Keratinocyte (primary cell): ENCODE results near the gene EPSTI1. TPM values are rescaled to one million over a fixed set of nuclear protein-coding genes. Genes with fewer than 3 reads are reported as not detected.
A peak's percentile ranks its signal among the peaks of the same experiment; 100 is the strongest.

Experiments used
- DNase-seq: peaks from one replicate; pipeline ENCODE4 v3.0.0-alpha.2; 2011; ENCODE audit warnings: low read depth, missing footprints, low spot score
- FAIRE-seq: peaks from 2 replicates; lab custom pipeline; 2011; peaks lifted over from hg19 to GRCh38; lab: Jason Lieb, UNC
- H2AFZ ChIP-seq: 2 replicates; pipeline ENCODE4 v1.6.0; 2012; ENCODE audit warnings: low read length, control low read depth, inconsistent platforms; ENCODE audit not compliant: control insufficient read depth
- H3K27ac ChIP-seq: 2 replicates; pipeline ENCODE4 v1.5.1; 2011; ENCODE audit warnings: low read length; ENCODE audit not compliant: control insufficient read depth, insufficient read depth
- H3K27me3 ChIP-seq: 3 replicates; pipeline ENCODE4 v1.6.0; 2011; ENCODE audit warnings: low read length; ENCODE audit not compliant: control insufficient read depth, insufficient read depth; ENCODE audit errors: extremely low read depth
- H3K36me3 ChIP-seq, 2 experiments: 2 replicates in 1 of 2; 3 replicates in 1 of 2; pipeline ENCODE4 v1.5.1; 2011; ENCODE audit warnings: low read length in 2 of 2, mild to moderate bottlenecking in 1 of 2; ENCODE audit not compliant: control insufficient read depth in 2 of 2, insufficient read depth in 2 of 2; ENCODE audit errors: extremely low read depth in 1 of 2
- H3K4me1 ChIP-seq: 3 replicates; pipeline ENCODE4 v1.5.1; 2011; ENCODE audit warnings: low read length; ENCODE audit not compliant: control insufficient read depth, insufficient read depth; ENCODE audit errors: extremely low read depth
- H3K4me2 ChIP-seq: 3 replicates; pipeline ENCODE4 v1.6.0; 2011; ENCODE audit warnings: low read depth, low read length; ENCODE audit not compliant: control insufficient read depth, insufficient read depth; ENCODE audit errors: extremely low read depth
- H3K4me3 ChIP-seq, 3 experiments: fragments of 200-600 bp in 1 of 3; sonication (generic) in 1 of 3; 2 replicates in 2 of 3; 3 replicates in 1 of 3; pipeline ENCODE4 v1.5.1; 2011 to 2016; ENCODE audit warnings: low read length in 3 of 3, mild to moderate bottlenecking in 3 of 3, control low read depth in 2 of 3, inconsistent platforms in 1 of 3, low read depth in 1 of 3, mixed read lengths in 1 of 3, mixed run types in 1 of 3, moderate library complexity in 1 of 3; ENCODE audit not compliant: control insufficient read depth in 2 of 3, insufficient read depth in 2 of 3; ENCODE audit errors: extremely low read depth in 1 of 3
- H3K79me2 ChIP-seq: 2 replicates; pipeline ENCODE4 v1.6.0; 2012; ENCODE audit warnings: low read length; ENCODE audit not compliant: control insufficient read depth, insufficient read depth
- H3K9ac ChIP-seq: 3 replicates; pipeline ENCODE4 v1.6.0; 2011; ENCODE audit warnings: low read length; ENCODE audit not compliant: control insufficient read depth, insufficient read depth; ENCODE audit errors: extremely low read depth
- H3K9me1 ChIP-seq: 3 replicates; pipeline ENCODE4 v1.6.0; 2011; ENCODE audit warnings: low read length; ENCODE audit not compliant: control insufficient read depth, insufficient read depth; ENCODE audit errors: extremely low read depth
- H3K9me3 ChIP-seq: 2 replicates; pipeline ENCODE4 v1.5.1; 2012; ENCODE audit warnings: low read depth, low read length; ENCODE audit not compliant: control insufficient read depth
- H4K20me1 ChIP-seq: 3 replicates; pipeline ENCODE4 v1.6.0; 2011; ENCODE audit warnings: low read length; ENCODE audit not compliant: control insufficient read depth, insufficient read depth; ENCODE audit errors: extremely low read depth
- CTCF ChIP-seq, 3 experiments: IDR thresholded peaks in 1 of 3; conservative IDR thresholded peaks in 1 of 3; optimal IDR thresholded peaks in 1 of 3; 2 replicates in 2 of 3; 3 replicates in 1 of 3; pipeline versions ENCODE3 to v1.5.1; 2011; ENCODE audit warnings: low read length in 3 of 3, mild to moderate bottlenecking in 3 of 3, moderate library complexity in 2 of 3, control low read depth in 1 of 3, inconsistent platforms in 1 of 3; ENCODE audit not compliant: insufficient read depth in 2 of 3; ENCODE audit errors: extremely low read depth in 1 of 3
- EZH2 ChIP-seq: IDR thresholded peaks from one replicate; pipeline ENCODE4 v1.6.1; 2012; ENCODE audit warnings: inconsistent platforms, mild to moderate bottlenecking, low read length, moderate library complexity
- dilution Hi-C: fragments of 300-500 bp; cut with MboI; formaldehyde crosslinking; loops from one replicate; pipeline ENCODE4 v1.7.0; 2020; ENCODE audit warnings: low sequenced_read_pairs; ENCODE audit not compliant: extremely low pct_ligation_motif_present
- polyA plus RNA-seq, 5 experiments: library from polyadenylated mRNA; depleted of rRNA in 3 of 5; stranded (reverse) in 3 of 5; stranded (forward) in 1 of 5; unstranded in 1 of 5; fragments of >200 nt; gene quantifications; 1 replicate in 1 of 5; 2 replicates in 3 of 5; 3 replicates in 1 of 5; pipeline versions ENCODE4 v1.2.1 to v1.2.3, GENCODE V29; 2011 to 2012; ENCODE audit warnings: missing spikeins in 2 of 5, low read depth in 1 of 5, low replicate concordance in 1 of 5

Gene EPSTI1
- polyA plus RNA-seq, 1 donor (not counting 4 experiments of a cell fraction or from before 2014, with no cell fraction given), result 13.0 TPM

GRCh38 chr13:43008596-43008995, 16.6 kb upstream of the EPSTI1 start:
- Histone ChIP-seq H3K27ac (no peak overlapping the region), H3K79me2 (no peaks in the 10 kb centered on the region), H3K9ac (no peak overlapping the region), H2AFZ (no peak overlapping the region), H3K9me3 (no peaks in the 10 kb centered on the region), H3K4me1 (peaks cover 38% of the 10 kb centered on the region), H3K27me3 (no peaks in the 10 kb centered on the region), H3K36me3 (no peaks in the 10 kb centered on the region), H3K4me2 (no peak overlapping the region), H3K4me3 (no peak overlapping the region), H4K20me1 (no peaks in the 10 kb centered on the region), H3K9me1 (no peaks in the 10 kb centered on the region)
- dilution Hi-C loops, result no loop called here
- FAIRE-seq (no peak), DNase-seq (no peak)
- TF ChIP-seq EZH2 (no peak), CTCF (optimal IDR thresholded peaks at IDR 0.05 in 1 of 3, IDR thresholded peaks at IDR 0.05 in 1 of 3, conservative IDR thresholded peaks at IDR 0.05 in 1 of 3; ENCODE audit: extremely low read depth in 1 of 3, insufficient read depth in 2 of 3, low read length in 3 of 3) (no peak)

GRCh38 chr13:43006893-43007631, 15.0 kb upstream of the EPSTI1 start:
- peak; percentile 72 for FAIRE-seq
- peak overlapping the region; percentile 4 for H3K4me2 ChIP-seq
- H2AFZ ChIP-seq, result peak overlapping the region; percentile 44
- no peaks in the 10 kb centered on the region for H3K27me3 ChIP-seq
- no peak overlapping the region for H3K4me3 ChIP-seq
- DNase-seq, result no peak
- H3K36me3 ChIP-seq, result no peaks in the 10 kb centered on the region
- TF ChIP-seq EZH2, result no peak
- TF ChIP-seq CTCF (optimal IDR thresholded peaks at IDR 0.05 in 1 of 3, IDR thresholded peaks at IDR 0.05 in 1 of 3, conservative IDR thresholded peaks at IDR 0.05 in 1 of 3; ENCODE audit: extremely low read depth in 1 of 3, insufficient read depth in 2 of 3, low read length in 3 of 3), result no peak
- no peaks in the 10 kb centered on the region for H3K79me2 ChIP-seq
- H4K20me1 ChIP-seq, result no peaks in the 10 kb centered on the region
- H3K9me3 ChIP-seq, result no peaks in the 10 kb centered on the region
- peak overlapping the region; percentile 11 for H3K27ac ChIP-seq
- peaks cover 53% of the 10 kb centered on the region for H3K4me1 ChIP-seq
- no peaks in the 10 kb centered on the region for H3K9me1 ChIP-seq
- no peak overlapping the region for H3K9ac ChIP-seq
- dilution Hi-C loops, result no loop called here
